PC-3 (cell line): ENCODE results near the gene DDOST. TPM values are rescaled to one million over a fixed set of nuclear protein-coding genes. Genes with fewer than 3 reads are reported as not detected.

Source experiments
- ATAC-seq: fragments of 200-7000 bp; cut with Tn5 transposase; 2 replicates; pipeline ENCODE4 v1.9.1; 2020; ENCODE audit warnings: mild to moderate bottlenecking, moderate library complexity
- BruUV-seq: library from RNA; stranded (reverse); fragments of 400-500 nt; replicated peaks from 2 replicates; lab custom pipeline; 2021; lab: Mats Ljungman, UMichigan
- CTCF ChIA-PET: fragments of 300-600 bp; sonication (Branson Sonifier 250); formaldehyde crosslinking; loops from one replicate; lab custom pipeline; 2022; ENCODE audit warnings: antibody characterized with exemption; lab: Charles Lee
- POLR2A ChIA-PET: fragments of 300-600 bp; sonication (Branson Sonifier 250); formaldehyde crosslinking; loops from one replicate; lab custom pipeline; 2022; ENCODE audit warnings: antibody characterized with exemption; ENCODE audit not compliant: unreplicated experiment; lab: Charles Lee
- DNase-seq: peaks from one replicate; pipeline ENCODE4 v3.0.0-alpha.2; 2015
- H2AFZ ChIP-seq: fragments of 300-600 bp; sonication (generic); 2 replicates; pipeline ENCODE4 v1.6.0; 2016; ENCODE audit warnings: antibody characterized with exemption, low read length
- H3F3A ChIP-seq: fragments of 300-600 bp; sonication (generic); one replicate; pipeline ENCODE4 v1.6.0; 2017; ENCODE audit warnings: antibody characterized with exemption, low read length, control low read depth, mild to moderate bottlenecking; ENCODE audit not compliant: unreplicated experiment
- H3K27ac ChIP-seq: fragments of 300-600 bp; sonication (generic); 2 replicates; pipeline ENCODE4 v1.5.1; 2016; ENCODE audit warnings: mild to moderate bottlenecking, low read length
- H3K27me3 ChIP-seq: fragments of 300-600 bp; sonication (generic); 2 replicates; pipeline ENCODE4 v1.6.1; 2016; ENCODE audit warnings: low read length, mixed read lengths
- H3K36me3 ChIP-seq: fragments of 300-600 bp; sonication (generic); 2 replicates; pipeline ENCODE4 v1.6.1; 2016; ENCODE audit warnings: low read depth, mixed run types, low read length, mixed read lengths
- H3K4me1 ChIP-seq: fragments of 300-600 bp; sonication (generic); 2 replicates; pipeline ENCODE4 v1.5.1; 2016; ENCODE audit warnings: low read length; ENCODE audit not compliant: insufficient read depth
- H3K4me2 ChIP-seq: fragments of 300-600 bp; sonication (generic); 2 replicates; pipeline ENCODE4 v1.6.0; 2016; ENCODE audit warnings: low read length
- H3K4me3 ChIP-seq: fragments of 300-600 bp; sonication (generic); 2 replicates; pipeline ENCODE4 v1.5.1; 2016; ENCODE audit warnings: mild to moderate bottlenecking, low read length, mixed read lengths
- H3K79me2 ChIP-seq: fragments of 300-600 bp; sonication (generic); 2 replicates; pipeline ENCODE4 v1.6.1; 2017; ENCODE audit warnings: low read length, mixed read lengths
- H3K9ac ChIP-seq: fragments of 300-600 bp; sonication (generic); 2 replicates; pipeline ENCODE4 v1.6.0; 2016; ENCODE audit warnings: mild to moderate bottlenecking, low read length
- H3K9me2 ChIP-seq: fragments of 300-600 bp; sonication (generic); replicated peaks from 2 replicates; pipeline ENCODE4 v1.6.1; 2016; ENCODE audit warnings: mixed run types, low read length, mixed read lengths
- H3K9me3 ChIP-seq: fragments of 300-600 bp; sonication (generic); 2 replicates; pipeline ENCODE4 v1.6.1; 2016; ENCODE audit warnings: low read length, mixed read lengths
- H4K20me1 ChIP-seq: fragments of 300-600 bp; sonication (generic); 2 replicates; pipeline ENCODE4 v1.6.1; 2016; ENCODE audit warnings: low read length, mixed read lengths
- CTCF ChIP-seq: fragments of 300-600 bp; sonication (generic); conservative IDR thresholded peaks from 2 replicates; pipeline ENCODE4 v1.5.1; 2017; ENCODE audit warnings: antibody characterized with exemption, low read depth, mild to moderate bottlenecking, low read length
- EZH2 ChIP-seq: fragments of 300-600 bp; sonication (generic); IDR thresholded peaks from one replicate; pipeline ENCODE4 v1.6.1; 2017; ENCODE audit warnings: antibody characterized with exemption, mild to moderate bottlenecking, low read length; ENCODE audit not compliant: unreplicated experiment
- EZH2phosphoT487 ChIP-seq: fragments of 300-600 bp; sonication (generic); IDR thresholded peaks from 2 replicates; pipeline ENCODE4 v1.6.1; 2018; ENCODE audit warnings: mild to moderate bottlenecking, antibody characterized with exemption, low read length, borderline replicate concordance
- intact Hi-C: fragments of 100-400 bp; cut with micrococcal nuclease; formaldehyde crosslinking; loops from 2 replicates; pipeline ENCODE4 v1.9.0; 2023
- total RNA-seq: library from RNA; depleted of rRNA; stranded (reverse); fragments of >200 nt; gene quantifications from 2 replicates; pipeline ENCODE4 v1.2.3, GENCODE V29; 2014

Gene DDOST
- total RNA-seq, 1 experiment from 2014 or later: 357 TPM

GRCh38 chr1:20614131-20614579 lies 47.0 kb downstream of the DDOST start:
- DNase-seq: no peak
- peak overlapping the region; percentile 99 for H3K27ac ChIP-seq
- no TSS peak for BruUV-seq
- peaks cover 6% of the 10 kb centered on the region for H3K36me3 ChIP-seq
- no peaks in the 10 kb centered on the region for H3K79me2 ChIP-seq
- no peaks in the 10 kb centered on the region for H3K9me3 ChIP-seq
- intact Hi-C loops: loop anchor here (5.0 kb wide), 1 partner anchor 37 kb away; no protein-coding TSS in a partner anchor
- no peak overlapping the region for H3K4me3 ChIP-seq
- no peaks in the 10 kb centered on the region for H4K20me1 ChIP-seq
- peaks cover 40% of the 10 kb centered on the region for H3K4me1 ChIP-seq
- POLR2A ChIA-PET: interaction anchor here (1.3 kb wide), 1 partner anchor 25 kb away, joined by 15 read pairs; the partner anchor contains the start of gene CDA
- H3K4me2 ChIP-seq: peak overlapping the region; percentile 8; the same call in 1 of the 2 replicates
- peak overlapping the region; percentile 47 for H3K9ac ChIP-seq
- H2AFZ ChIP-seq: no peak overlapping the region
- TF ChIP-seq EZH2phosphoT487 (no peak), CTCF (no peak), EZH2 (no peak)
- H3K9me2 ChIP-seq: no peaks in the 10 kb centered on the region
- ATAC-seq: no peak
- no peaks in the 10 kb centered on the region for H3K27me3 ChIP-seq
- H3F3A ChIP-seq: peaks cover 5% of the 10 kb centered on the region
- CTCF ChIA-PET: interaction anchor here (0.8 kb wide), 1 partner anchor 20 kb away, joined by 4 read pairs; no protein-coding TSS in a partner anchor

- POLR2A ChIA-PET: interaction anchor here (0.6 kb wide), 2 partner anchors 22 to 76 kb away, joined by 8 to 12 read pairs; no protein-coding TSS in a partner anchor
- ATAC-seq (peak; percentile 52), DNase-seq (peak; percentile 93)
- H3K36me3 ChIP-seq: peaks cover 8% of the 10 kb centered on the region
- intact Hi-C loops: loop anchor here (2.0 to 5.0 kb wide), 2 partner anchors 23 to 35 kb away; no protein-coding TSS in a partner anchor
- BruUV-seq: no TSS peak
- no peaks in the 10 kb centered on the region for H3K27me3 ChIP-seq
- peaks cover 5% of the 10 kb centered on the region for H3F3A ChIP-seq
- no peaks in the 10 kb centered on the region for H3K9me3 ChIP-seq
- H3K27ac ChIP-seq: peak overlapping the region; percentile 99
- no peaks in the 10 kb centered on the region for H3K9me2 ChIP-seq
- H3K4me3 ChIP-seq: no peak overlapping the region
- no peak overlapping the region for H2AFZ ChIP-seq
- CTCF ChIA-PET: interaction anchor here (0.5 kb wide), 1 partner anchor 22 kb away, joined by 4 read pairs; no protein-coding TSS in a partner anchor
- peaks cover 36% of the 10 kb centered on the region for H3K4me1 ChIP-seq
- H3K79me2 ChIP-seq: no peaks in the 10 kb centered on the region
- H4K20me1 ChIP-seq: no peaks in the 10 kb centered on the region
- TF ChIP-seq EZH2 (no peak), CTCF (no peak), EZH2phosphoT487 (no peak)
- peak overlapping the region; percentile 86 for H3K9ac ChIP-seq
- H3K4me2 ChIP-seq: peak overlapping the region; percentile 27; the same call in 1 of the 2 replicates
These were observed 48.9 kb downstream of the DDOST start for GRCh38 chr1:20612221-20612746.
